Fibroblast of lung (primary cell): ENCODE data around the gene ARL15. TPM values are rescaled to one million over a fixed set of nuclear protein-coding genes. Genes with fewer than 3 reads are reported as not detected.

Source experiments
- DNase-seq, 2 donors: peaks; one replicate each; pipeline versions ENCODE4 v3.0.0 to v3.0.0-alpha.2; 2010; ENCODE audit warnings: low read depth in 2 of 2
- H2AFZ ChIP-seq: 2 replicates; pipeline ENCODE4 v1.5.1; 2012; ENCODE audit warnings: low read length, control low read depth, inconsistent platforms
- H3K27ac ChIP-seq: 2 replicates; pipeline ENCODE4 v1.5.1; 2011; ENCODE audit warnings: low read length, control low read depth; ENCODE audit not compliant: insufficient read depth
- H3K27me3 ChIP-seq: 2 replicates; pipeline ENCODE4 v1.5.1; 2011; ENCODE audit warnings: mild to moderate bottlenecking, low read length; ENCODE audit not compliant: control insufficient read depth, insufficient read depth
- H3K36me3 ChIP-seq: 2 replicates; pipeline ENCODE4 v1.5.1; 2011; ENCODE audit warnings: low read length; ENCODE audit not compliant: control insufficient read depth, insufficient read depth
- H3K4me1 ChIP-seq: 2 replicates; pipeline ENCODE4 v1.5.1; 2011; ENCODE audit warnings: low read length; ENCODE audit not compliant: control insufficient read depth, insufficient read depth; ENCODE audit errors: extremely low read depth
- H3K4me2 ChIP-seq: 2 replicates; pipeline ENCODE4 v1.5.1; 2011; ENCODE audit warnings: low read length, control low read depth; ENCODE audit not compliant: insufficient read depth; ENCODE audit errors: extremely low read depth
- H3K4me3 ChIP-seq, 4 experiments: fragments of 200-600 bp in 1 of 4; sonication (generic) in 1 of 4; replicated peaks in 1 of 4; 2 replicates each; pipeline ENCODE4 v1.5.1; 2011 to 2016; ENCODE audit warnings: low read length in 4 of 4, low read depth in 3 of 4, mild to moderate bottlenecking in 3 of 4, control low read depth in 2 of 4, inconsistent platforms in 1 of 4, mixed read lengths in 1 of 4; ENCODE audit not compliant: insufficient read depth in 1 of 4; ENCODE audit errors: control extremely low read depth in 1 of 4
- H3K79me2 ChIP-seq: 2 replicates; pipeline ENCODE4 v1.5.1; 2012; ENCODE audit warnings: mild to moderate bottlenecking, low read length, inconsistent platforms; ENCODE audit not compliant: control insufficient read depth, insufficient read depth
- H3K9ac ChIP-seq: 2 replicates; pipeline ENCODE4 v1.5.1; 2011; ENCODE audit warnings: mild to moderate bottlenecking, low read length, control low read depth; ENCODE audit not compliant: insufficient read depth
- H3K9me3 ChIP-seq: 2 replicates; pipeline ENCODE4 v1.5.1; 2012; ENCODE audit warnings: low read depth, low read length; ENCODE audit not compliant: control insufficient read depth, insufficient read depth
- H4K20me1 ChIP-seq: 2 replicates; pipeline ENCODE4 v1.5.1; 2011; ENCODE audit warnings: low read length; ENCODE audit not compliant: control insufficient read depth, insufficient read depth; ENCODE audit errors: extremely low read depth
- EZH2 ChIP-seq: IDR thresholded peaks from 2 replicates; pipeline ENCODE4 v1.5.1; 2012; ENCODE audit warnings: low read length, control low read depth, mild to moderate bottlenecking; ENCODE audit errors: missing control alignments
- polyA plus RNA-seq, 2 donors: library from polyadenylated mRNA; depleted of rRNA in 1 of 2; stranded (reverse) in 1 of 2; unstranded in 1 of 2; fragments of >200 nt; gene quantifications; 2 replicates each; pipeline ENCODE4 v1.2.1, GENCODE V29; 2011 to 2012; ENCODE audit warnings: missing spikeins in 1 of 2
- total RNA-seq: library from RNA; depleted of rRNA; stranded (reverse); fragments of >200 nt; gene quantifications from 2 replicates; pipeline ENCODE4 v1.2.1, GENCODE V29; 2014
- TF ChIP-seq, protein P1 (sequence below), 2 donors: IDR thresholded peaks in 1 of 2; conservative IDR thresholded peaks in 1 of 2; 1 replicate in 1 of 2; 2 replicates in 1 of 2; pipeline ENCODE4 v1.5.1; 2011 to 2012; ENCODE audit warnings: low read length in 2 of 2, control low read depth in 1 of 2, inconsistent platforms in 1 of 2, low read depth in 1 of 2, mild to moderate bottlenecking in 1 of 2

Gene ARL15
- total and polyA plus RNA-seq, 2 donors (not counting 1 experiment from before 2014, with no cell fraction given), result 20.6 to 28.7 TPM

DNA sequence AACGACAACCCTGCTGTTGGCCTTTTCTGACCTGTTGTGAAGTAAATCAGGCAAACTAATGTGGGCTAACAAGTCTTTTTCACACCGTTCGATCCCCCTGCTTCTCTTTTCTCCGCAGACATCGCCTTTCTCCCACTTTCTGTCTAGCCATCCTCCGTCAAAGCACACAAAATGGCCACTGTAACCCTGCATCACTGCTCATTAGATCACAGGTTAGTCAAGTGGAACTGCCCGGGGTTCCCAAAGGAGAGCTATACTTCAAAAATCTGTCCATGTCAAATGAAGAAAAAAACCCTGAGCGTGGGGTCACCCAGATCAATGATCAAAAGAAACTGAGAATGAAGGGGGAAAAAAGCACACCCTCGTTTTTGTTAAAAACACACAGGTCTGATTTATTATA is 212.1 kb downstream of the ARL15 start:
- Histone ChIP-seq H4K20me1 (no peaks in the 10 kb centered on the region), H3K9me3 (no peaks in the 10 kb centered on the region), H3K27me3 (no peaks in the 10 kb centered on the region), H3K79me2 (no peaks in the 10 kb centered on the region), H3K4me2 (no peak overlapping the region), H2AFZ (no peak overlapping the region), H3K36me3 (no peaks in the 10 kb centered on the region), H3K27ac (no peak overlapping the region), H3K4me3 (no peak overlapping the region), H3K4me1 (no peaks in the 10 kb centered on the region), H3K9ac (no peak overlapping the region)
- no peak for DNase-seq
- TF ChIP-seq EZH2, result no peak
- TF ChIP-seq, protein P1, sequence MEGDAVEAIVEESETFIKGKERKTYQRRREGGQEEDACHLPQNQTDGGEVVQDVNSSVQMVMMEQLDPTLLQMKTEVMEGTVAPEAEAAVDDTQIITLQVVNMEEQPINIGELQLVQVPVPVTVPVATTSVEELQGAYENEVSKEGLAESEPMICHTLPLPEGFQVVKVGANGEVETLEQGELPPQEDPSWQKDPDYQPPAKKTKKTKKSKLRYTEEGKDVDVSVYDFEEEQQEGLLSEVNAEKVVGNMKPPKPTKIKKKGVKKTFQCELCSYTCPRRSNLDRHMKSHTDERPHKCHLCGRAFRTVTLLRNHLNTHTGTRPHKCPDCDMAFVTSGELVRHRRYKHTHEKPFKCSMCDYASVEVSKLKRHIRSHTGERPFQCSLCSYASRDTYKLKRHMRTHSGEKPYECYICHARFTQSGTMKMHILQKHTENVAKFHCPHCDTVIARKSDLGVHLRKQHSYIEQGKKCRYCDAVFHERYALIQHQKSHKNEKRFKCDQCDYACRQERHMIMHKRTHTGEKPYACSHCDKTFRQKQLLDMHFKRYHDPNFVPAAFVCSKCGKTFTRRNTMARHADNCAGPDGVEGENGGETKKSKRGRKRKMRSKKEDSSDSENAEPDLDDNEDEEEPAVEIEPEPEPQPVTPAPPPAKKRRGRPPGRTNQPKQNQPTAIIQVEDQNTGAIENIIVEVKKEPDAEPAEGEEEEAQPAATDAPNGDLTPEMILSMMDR (conservative IDR thresholded peaks at IDR 0.05 in 1 of 2, IDR thresholded peaks at IDR 0.05 in 1 of 2; ENCODE audit: low read depth in 1 of 2, low read length in 2 of 2), result no peak

DNA sequence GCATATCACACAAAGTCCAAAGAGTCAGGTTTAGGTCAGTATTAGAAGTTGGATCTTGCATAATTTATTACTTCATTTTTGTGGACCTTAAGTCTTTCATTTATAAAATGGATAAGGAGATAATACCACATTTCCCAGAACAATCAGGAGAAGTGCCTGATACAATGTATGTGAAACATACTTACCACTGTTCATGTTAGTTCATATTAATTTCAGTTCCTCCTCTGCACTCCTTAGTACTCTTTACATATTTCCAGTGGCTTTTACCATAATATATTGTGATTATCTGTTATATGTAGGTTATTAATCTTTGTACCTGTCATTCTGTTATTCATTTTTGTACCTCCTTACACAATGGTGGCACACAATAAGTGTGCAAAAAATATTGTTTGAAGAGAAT is 214.4 kb downstream of the ARL15 start:
- no peak for DNase-seq

DNA sequence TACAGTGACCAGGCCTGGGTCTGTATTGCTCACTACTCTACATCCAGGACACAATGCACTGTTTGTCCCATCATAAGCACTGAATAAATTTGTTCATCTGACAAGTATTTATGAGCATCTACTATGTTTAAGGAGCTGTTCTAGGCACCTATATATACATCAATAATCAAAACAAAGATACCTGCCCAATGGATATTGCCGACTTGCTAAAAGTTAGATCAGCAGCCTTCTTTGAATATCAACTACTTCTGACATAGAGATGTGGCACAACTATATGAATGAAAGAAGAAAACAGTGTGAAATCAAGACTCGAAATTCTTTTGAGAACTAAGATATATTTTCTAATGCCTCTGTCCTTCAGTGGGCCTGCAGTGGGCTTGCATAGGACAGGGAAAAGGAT is 215.7 kb downstream of the ARL15 start:
- DNase-seq, result no peak
- Histone ChIP-seq H3K27me3 (no peaks in the 10 kb centered on the region), H3K4me2 (no peak overlapping the region), H4K20me1 (no peaks in the 10 kb centered on the region), H3K9ac (no peak overlapping the region), H3K79me2 (no peaks in the 10 kb centered on the region), H3K9me3 (no peaks in the 10 kb centered on the region), H2AFZ (no peak overlapping the region), H3K27ac (no peak overlapping the region), H3K4me3 (no peak overlapping the region), H3K36me3 (no peaks in the 10 kb centered on the region), H3K4me1 (no peaks in the 10 kb centered on the region)
- no peak for TF ChIP-seq EZH2
- TF ChIP-seq, protein P1 (conservative IDR thresholded peaks at IDR 0.05 in 1 of 2, IDR thresholded peaks at IDR 0.05 in 1 of 2; ENCODE audit: low read depth in 1 of 2, low read length in 2 of 2), result no peak

More for the DNA sequence above, 214.4 kb downstream of the ARL15 start:
- TF ChIP-seq, protein P1 (conservative IDR thresholded peaks at IDR 0.05 in 1 of 2, IDR thresholded peaks at IDR 0.05 in 1 of 2; ENCODE audit: low read depth in 1 of 2, low read length in 2 of 2), result no peak
- TF ChIP-seq EZH2, result no peak
- Histone ChIP-seq H3K4me3 (no peak overlapping the region), H3K4me1 (no peaks in the 10 kb centered on the region), H3K27me3 (no peaks in the 10 kb centered on the region), H3K9me3 (no peaks in the 10 kb centered on the region), H3K27ac (no peak overlapping the region), H3K36me3 (no peaks in the 10 kb centered on the region), H3K4me2 (no peak overlapping the region), H4K20me1 (no peaks in the 10 kb centered on the region), H3K79me2 (no peaks in the 10 kb centered on the region), H3K9ac (no peak overlapping the region), H2AFZ (no peak overlapping the region)
